Stimulated activated CD4-positive, alpha-beta T cell treated with anti-CD3 and anti-CD28 coated beads, Interleukin-12 subunit alpha, Interleukin-12 subunit beta, amount 100 ng/mL, for 24 hours (primary cell): ENCODE measurements around the gene CASP6.
A peak's percentile ranks its signal among the peaks of the same experiment; 100 is the strongest.

ENCODE experiments used
- DNase-seq, 2 experiments: peaks; one replicate each; pipeline ENCODE4 v3.0.0-alpha.2; 2020; ENCODE audit warnings: low read depth in 2 of 2

CASP6 gene

DNA sequence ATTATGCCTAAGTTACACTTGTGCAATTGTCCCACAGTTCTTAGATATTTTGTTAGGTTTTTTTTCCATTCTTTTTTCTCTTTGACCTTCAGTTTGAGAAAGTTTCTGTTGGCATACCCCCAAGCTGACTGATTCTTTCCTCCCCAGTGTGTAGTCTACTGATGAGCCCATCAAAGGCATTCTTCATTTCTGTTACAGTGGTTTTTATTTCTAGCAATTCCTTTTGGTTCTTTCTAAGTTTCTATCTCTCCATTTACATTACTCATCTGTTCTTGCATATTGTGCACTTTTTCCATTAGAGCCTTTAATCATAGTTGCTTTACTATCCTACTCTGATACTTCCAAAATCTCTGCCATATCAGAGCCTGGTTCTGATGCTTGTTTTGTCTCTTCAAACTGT lies 31.9 kb downstream of the CASP6 start:
- peak in 1 of 2 experiments; percentile 28 for DNase-seq

DNA sequence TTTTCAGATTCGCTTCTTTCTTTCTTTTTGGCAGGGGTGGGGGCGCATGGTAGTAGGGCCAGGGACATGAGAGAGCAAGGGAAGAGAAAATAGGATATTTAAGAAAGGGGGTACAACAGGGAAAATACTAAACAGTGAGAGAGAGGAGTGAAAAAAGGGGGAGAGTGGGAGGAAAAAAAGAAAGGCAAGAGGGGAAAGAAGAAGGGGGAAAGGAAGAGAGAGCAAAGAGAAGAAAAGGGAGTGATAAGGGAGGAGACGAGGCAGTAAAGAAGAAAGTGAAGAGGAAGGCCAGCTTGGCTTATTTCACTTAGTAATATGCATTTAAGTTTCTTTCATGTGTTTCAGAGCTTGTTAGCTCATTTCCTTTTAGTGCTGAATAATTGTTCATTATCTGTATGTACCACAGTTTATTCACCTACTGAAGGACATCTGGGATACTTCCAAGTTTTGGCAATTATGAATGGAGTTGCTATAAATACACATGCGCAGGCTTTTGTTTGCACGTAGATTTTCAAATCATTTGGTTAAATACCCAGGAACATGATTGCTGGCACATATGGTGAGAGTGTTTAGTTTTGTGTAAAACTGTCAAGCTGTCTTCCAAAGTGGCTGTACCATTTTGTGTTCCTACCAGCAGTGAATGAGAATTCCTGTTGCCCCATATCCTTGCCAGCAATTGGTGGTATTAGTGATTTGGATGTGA lies 37.3 kb downstream of the CASP6 start:
- no peak for DNase-seq

DNA sequence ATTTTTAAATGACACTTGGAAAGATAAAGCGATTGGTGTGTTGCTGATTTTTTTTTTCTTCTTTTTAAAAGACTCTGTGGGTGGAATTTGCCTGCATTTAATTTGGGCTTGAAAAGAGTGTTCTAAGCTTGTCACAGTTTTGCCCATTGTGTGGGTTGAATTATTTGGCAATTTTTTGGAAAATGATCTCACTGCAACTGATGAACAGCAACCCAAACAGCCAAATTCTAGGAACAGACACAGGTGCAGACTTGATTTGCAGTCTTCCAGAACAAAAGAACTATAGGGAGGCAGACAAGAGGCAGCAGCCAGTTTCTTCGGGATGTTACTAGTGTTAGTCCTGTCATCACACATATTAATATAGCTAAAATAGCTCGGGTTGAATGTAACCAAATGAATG lies 40.5 kb downstream of the CASP6 start:
- DNase-seq, result no peak

DNA sequence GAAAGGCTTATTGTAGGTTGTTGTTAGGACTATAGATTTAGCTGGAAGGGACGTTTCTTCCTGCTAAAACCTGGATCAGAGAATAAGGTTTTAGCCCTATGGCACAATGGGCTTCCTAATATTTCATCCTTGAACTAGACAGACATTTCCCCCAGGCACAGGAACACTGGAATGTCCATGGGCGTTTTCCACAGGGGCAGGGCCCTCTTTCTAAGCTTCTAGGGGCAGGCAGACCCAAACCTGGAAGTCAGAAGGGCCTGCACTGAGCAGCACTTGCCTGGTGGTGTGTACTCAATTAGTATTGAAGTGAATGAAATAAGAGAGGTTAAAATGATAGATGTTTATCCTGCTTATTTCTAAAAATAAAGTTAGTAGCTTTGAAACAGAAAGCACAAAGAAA lies 41.1 kb downstream of the CASP6 start:
- no peak for DNase-seq

DNA sequence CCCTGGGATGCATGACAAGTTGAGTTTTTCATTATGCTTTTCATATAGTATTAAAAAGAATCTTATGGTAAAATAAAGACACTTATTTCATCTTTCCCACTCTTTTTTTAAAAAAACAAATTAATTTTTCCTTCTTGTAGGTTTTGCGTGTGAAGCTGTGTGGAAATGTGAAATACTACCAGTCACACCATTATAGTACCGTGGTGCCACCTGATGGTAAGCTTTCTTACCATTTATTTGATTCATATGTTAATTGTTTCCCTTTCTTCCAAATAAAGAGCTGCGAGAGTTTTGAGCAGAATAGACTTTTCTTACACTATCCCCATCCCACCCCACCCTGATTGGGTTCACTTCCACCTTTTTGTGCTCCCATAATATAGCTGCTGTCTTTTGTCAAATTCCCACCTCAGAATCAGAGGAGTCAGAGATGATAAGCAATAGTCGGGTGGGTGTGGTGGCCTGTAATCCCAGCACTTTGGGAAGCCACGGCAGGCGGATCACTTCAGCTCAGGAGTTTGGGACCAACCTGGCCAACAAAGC lies 44.3 kb downstream of the CASP6 start:
- DNase-seq, result no peak

DNA sequence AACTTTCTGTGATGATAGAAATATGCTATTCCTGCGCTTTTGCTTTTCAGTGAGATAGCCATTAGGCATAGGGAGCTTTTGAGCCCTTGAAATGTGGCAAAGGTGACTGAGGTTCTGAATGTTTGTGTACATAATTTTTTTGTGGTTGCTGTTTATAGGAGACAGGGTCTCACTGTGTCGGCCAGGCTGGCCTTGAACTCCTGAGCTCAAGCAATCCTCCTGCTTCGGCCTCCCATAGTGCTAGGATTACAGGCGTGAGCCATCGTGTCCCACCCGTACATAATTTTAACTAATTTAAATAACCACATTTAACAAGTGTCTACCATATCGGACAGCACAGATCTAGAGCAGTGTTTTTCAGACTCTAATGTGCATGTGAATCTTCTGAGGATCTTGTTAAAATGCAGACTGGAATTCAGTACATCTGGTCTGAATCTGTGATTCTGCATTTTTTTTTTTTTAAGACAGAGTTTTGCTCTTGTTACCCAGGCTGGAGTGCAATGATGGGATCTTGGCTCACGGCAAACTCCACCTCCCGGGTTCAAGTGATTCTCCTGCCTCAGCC lies 45.3 kb downstream of the CASP6 start:
- no peak for DNase-seq

DNA sequence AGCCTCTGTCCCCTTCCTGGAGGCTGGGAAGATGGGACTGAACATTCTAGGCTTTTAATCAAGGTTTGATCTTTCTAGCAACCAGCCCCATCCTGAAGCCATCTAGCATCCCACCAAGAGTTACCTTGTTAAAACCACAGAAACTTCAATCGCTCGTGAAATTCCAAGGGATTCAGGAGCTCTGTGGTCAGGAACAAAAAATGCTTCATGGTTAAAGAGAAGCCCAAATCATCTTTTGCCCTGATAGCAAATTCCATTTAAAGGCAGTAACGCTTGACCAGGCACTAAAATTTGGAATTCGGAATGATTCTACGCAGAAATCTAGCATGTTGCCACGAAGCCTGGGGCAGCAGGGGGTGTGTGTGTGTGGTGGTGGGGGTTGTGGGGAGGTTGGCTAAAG lies 47.8 kb downstream of the CASP6 start:
- DNase-seq, result no peak

DNA sequence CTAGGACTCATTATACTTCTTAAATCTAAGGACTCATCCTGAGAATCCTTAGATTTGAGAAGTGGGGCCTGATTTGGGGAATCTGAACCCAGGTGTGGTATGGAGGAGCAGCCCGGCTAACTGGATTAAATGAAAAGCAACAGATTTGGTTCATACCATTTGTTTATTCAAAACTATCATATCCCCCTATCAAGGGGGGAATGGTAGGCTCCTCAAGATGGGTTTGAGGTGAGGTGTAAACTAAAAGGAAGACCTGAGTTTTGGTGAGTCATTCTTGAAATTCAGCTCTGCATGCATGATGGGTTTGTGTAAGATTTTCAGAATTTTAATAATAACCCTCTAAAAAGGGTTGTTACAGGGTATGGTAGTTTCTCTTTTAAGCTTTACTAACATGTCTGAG lies 53.4 kb downstream of the CASP6 start:
- no peak for DNase-seq

DNA sequence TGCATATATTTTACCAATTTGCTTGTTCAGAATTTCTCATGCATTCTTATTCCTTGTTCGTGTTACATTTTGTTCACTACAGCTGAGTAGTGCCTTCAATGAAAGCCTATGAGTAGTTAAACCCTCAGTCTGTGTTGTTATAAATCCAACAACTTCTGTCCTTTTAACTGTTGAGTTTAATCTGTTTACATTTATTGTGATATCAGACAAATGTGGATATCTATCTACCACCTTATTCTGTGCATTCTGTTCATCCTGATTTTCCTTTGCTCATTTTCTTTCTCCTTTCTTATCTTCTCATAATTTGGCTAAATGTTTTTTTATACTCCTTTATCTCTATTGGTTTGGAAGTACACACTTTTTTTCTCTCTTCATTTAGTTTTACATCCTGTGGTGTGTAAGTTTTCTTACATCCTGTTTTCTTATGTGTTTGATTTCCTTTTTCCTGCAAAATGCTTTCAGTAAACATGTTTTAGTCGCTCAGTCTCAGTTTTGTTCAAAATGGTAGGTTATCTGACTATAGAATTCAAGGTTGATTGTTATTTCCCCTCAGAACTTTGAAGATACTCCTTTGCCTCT lies 54.2 kb downstream of the CASP6 start:
- DNase-seq, result no peak

DNA sequence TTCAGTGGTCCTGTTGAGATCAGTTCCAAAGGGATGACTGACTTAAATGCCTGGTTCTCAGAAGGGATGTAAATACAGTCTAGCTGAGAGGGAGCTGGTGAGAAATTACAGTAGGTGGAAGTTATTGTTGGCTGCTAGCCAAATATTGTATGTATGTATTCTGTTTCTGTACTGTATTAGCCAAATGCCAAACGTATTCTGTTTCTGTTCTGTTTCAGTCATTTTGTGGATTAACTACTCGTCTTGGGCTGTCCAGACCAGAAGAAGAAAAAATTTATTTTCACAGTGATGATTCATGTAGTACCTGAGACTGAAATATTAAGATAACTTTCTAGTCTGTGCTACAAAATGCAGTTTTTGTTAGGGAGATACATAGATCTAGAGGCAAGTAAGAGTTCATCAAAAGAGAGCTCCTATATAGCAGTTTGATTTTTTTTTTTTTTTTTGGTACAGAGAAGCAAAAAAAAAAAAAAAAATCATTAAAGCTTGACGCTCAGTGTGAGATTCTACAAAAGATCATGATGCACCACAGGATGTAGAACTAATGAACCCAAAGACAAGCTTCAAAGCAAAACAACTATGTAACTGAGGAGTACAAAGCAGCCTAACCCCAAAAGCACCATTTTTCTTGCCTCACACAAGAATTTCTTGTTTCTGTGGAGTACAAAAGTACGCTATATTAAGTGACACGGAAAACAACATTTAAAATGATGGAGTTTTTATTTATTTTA lies 54.8 kb downstream of the CASP6 start:
- no peak for DNase-seq

DNA sequence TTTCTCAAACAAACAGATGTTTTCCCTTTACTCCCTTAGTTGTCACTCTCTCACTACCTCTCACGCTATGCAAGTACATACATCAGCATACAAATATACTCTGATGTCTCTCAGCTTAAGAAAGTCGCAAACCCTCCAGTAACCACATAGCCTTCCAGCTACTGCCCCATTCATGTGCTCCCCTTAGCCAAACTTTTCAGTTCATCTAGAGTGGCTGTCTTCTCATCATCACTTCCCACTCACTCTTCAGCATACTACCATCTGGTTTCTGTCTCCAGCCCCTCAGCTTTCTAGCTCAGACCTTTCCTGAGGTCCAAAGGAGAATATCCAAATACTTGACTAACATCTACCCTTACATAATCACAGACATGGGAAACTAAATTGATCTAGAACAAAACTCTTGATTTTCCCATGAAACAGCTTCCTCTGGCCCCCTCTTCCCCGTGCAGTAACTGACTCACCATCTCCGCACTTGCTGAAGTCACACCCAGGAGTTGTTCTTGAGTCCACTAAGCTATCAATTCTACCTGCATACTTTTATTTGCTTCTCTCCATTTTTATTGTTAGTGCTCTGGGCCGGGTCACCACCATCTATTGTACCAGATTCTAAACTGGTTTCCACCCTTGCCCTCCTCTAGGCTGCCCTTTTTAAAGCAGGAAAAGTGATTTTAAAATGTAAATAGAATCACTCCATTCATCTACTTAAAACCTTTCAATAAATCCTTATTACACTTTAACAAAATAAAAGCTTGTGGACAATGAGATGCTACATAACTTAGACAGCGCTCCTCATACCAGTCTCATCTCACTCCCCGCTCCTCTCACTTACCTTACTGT lies 57.2 kb downstream of the CASP6 start:
- DNase-seq, result no peak

DNA sequence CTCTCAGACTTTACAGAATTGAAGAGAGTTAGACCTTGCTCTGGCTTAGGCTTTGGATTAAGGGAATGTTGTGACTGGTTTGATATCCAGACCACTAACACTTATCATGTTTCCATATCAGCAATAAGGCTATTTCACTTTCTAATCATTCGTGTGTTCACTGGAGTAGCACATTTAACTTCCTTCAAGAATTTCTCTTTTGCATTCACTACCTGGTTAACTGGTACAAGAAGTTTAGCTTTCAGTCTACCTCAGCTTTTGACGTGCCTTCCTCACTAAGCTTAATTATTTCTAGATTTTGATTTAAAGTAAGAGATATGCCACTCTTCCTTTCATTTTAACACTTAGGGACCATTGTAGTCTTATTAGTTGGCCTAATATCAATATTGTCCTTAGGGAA lies 62.6 kb downstream of the CASP6 start:
- no peak for DNase-seq
